Measurements from ENCODE around the gene GYPE.
"Not testable (repeated sequence)": the region's sequence is repeated elsewhere in the genome, so short reads cannot be mapped to it uniquely, and the experiment has no call there.

DNA sequence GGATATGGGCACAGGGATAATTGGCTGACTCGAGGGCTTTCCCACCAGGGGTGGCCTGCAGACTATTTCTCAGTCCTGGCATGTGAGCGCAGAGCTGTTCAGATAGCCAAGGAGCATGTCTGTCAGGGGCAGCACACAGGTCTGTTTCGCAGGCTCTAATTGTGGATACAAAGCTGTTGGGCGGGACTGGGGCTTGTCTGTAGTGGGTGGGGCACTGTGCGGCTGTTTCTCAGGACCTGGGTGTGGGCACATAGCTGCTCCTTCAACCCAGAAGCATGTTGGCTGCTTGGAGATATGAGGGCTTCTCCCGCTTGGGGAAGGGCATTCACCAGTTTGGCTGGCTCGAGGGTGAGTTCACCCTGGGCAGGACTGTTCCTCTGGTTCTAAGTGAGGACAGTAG, 65.9 kb downstream of the GYPE start:
- TF ChIP-seq, protein P1, sequence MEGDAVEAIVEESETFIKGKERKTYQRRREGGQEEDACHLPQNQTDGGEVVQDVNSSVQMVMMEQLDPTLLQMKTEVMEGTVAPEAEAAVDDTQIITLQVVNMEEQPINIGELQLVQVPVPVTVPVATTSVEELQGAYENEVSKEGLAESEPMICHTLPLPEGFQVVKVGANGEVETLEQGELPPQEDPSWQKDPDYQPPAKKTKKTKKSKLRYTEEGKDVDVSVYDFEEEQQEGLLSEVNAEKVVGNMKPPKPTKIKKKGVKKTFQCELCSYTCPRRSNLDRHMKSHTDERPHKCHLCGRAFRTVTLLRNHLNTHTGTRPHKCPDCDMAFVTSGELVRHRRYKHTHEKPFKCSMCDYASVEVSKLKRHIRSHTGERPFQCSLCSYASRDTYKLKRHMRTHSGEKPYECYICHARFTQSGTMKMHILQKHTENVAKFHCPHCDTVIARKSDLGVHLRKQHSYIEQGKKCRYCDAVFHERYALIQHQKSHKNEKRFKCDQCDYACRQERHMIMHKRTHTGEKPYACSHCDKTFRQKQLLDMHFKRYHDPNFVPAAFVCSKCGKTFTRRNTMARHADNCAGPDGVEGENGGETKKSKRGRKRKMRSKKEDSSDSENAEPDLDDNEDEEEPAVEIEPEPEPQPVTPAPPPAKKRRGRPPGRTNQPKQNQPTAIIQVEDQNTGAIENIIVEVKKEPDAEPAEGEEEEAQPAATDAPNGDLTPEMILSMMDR (conservative IDR thresholded peaks at IDR 0.05; ENCODE audit: low read depth, low read length), result not testable (repeated sequence)
- TF ChIP-seq EZH2 (IDR thresholded peaks at IDR 0.05; ENCODE audit: borderline replicate concordance, low read depth, low read length, poor library complexity, severe bottlenecking), result not testable (repeated sequence)
